Measurements from ENCODE around the gene AP3B2. TPM values are rescaled to one million over a fixed set of nuclear protein-coding genes. Genes with fewer than 3 reads are reported as not detected.
"Not testable (repeated sequence)": the region's sequence is repeated elsewhere in the genome, so short reads cannot be mapped to it uniquely, and the experiment has no call there.

AP3B2 gene
- total RNA-seq, 4 donors from 2014 or later = 1.3 to 6.2 (median 2.4) TPM

- DNase-seq (ENCODE audit: low spot score in 2 of 2) = no peak
- peak overlapping the region; percentile 46 for H3K4me3 ChIP-seq (ENCODE audit: low read depth, poor library complexity, severe bottlenecking)
- 12 to 13% methylated on average over 14 of the region's 14 CpGs for WGBS, 2 donors
- TF ChIP-seq POLR2A (IDR thresholded peaks at IDR 0.05) = no peak
- TF ChIP-seq CTCF (IDR thresholded peaks at IDR 0.05) = no peak
- intact Hi-C loops (cut with DNase I; ENCODE audit: low total_unique reads) = no loop called here
Observed at GRCh38 chr15:82710208-82710555, 507 bp upstream of the AP3B2 start.

- WGBS, 2 donors = 4 to 6% methylated on average over 9 to 10 of the region's 15 CpGs
- intact Hi-C loops (cut with DNase I; ENCODE audit: low total_unique reads) = no loop called here
- DNase-seq (ENCODE audit: low spot score in 2 of 2) = peak in 1 of 2 donors; percentile 85
- no peak overlapping the region for H3K4me3 ChIP-seq (ENCODE audit: low read depth, poor library complexity, severe bottlenecking)
- no peak for TF ChIP-seq CTCF (IDR thresholded peaks at IDR 0.05)
- TF ChIP-seq POLR2A (IDR thresholded peaks at IDR 0.05) = no peak
Observed at GRCh38 chr15:82709081-82709420, 624 bp downstream of the AP3B2 start.

GRCh38 chr15:82705856-82706255 is 3.8 kb downstream of the AP3B2 start:
- intact Hi-C loops (cut with DNase I; ENCODE audit: low total_unique reads); H3K4me3 ChIP-seq (ENCODE audit: low read depth, poor library complexity, severe bottlenecking): not testable (repeated sequence)
- WGBS, 2 donors = 91 to 95% methylated on average over 8 of the region's 8 CpGs
- DNase-seq (ENCODE audit: low spot score in 2 of 2) = peak in 1 of 2 donors; percentile 50

GRCh38 chr15:82699726-82700125 is 9.9 kb downstream of the AP3B2 start:
- intact Hi-C loops (cut with DNase I; ENCODE audit: low total_unique reads) = no loop called here
- DNase-seq (ENCODE audit: low spot score in 2 of 2) = peak in 1 of 2 donors; percentile 83
- WGBS, 2 donors = 74 to 80% methylated on average over 7 to 11 of the region's 11 CpGs
- TF ChIP-seq POLR2A (IDR thresholded peaks at IDR 0.05) = no peak
- TF ChIP-seq CTCF (IDR thresholded peaks at IDR 0.05) = no peak
- no peak overlapping the region for H3K4me3 ChIP-seq (ENCODE audit: low read depth, poor library complexity, severe bottlenecking)

GRCh38 chr15:82698711-82699345 is 10.8 kb downstream of the AP3B2 start:
- peak in 1 of 2 donors; percentile 50 for DNase-seq (ENCODE audit: low spot score in 2 of 2)
- intact Hi-C loops (cut with DNase I; ENCODE audit: low total_unique reads) = no loop called here
- WGBS, 2 donors = 81 to 84% methylated on average over 8 of the region's 8 CpGs
- H3K4me3 ChIP-seq (ENCODE audit: low read depth, poor library complexity, severe bottlenecking) = no peak overlapping the region
- TF ChIP-seq POLR2A (IDR thresholded peaks at IDR 0.05) (no peak), CTCF (IDR thresholded peaks at IDR 0.05) (no peak)

GRCh38 chr15:82697735-82698407 is 11.8 kb downstream of the AP3B2 start:
- intact Hi-C loops (cut with DNase I; ENCODE audit: low total_unique reads) = no loop called here
- no peak overlapping the region for H3K4me3 ChIP-seq (ENCODE audit: low read depth, poor library complexity, severe bottlenecking)
- DNase-seq (ENCODE audit: low spot score in 2 of 2) = peak in 1 of 2 donors; percentile 31
- 92 to 93% methylated on average over 9 of the region's 9 CpGs for WGBS, 2 donors
- TF ChIP-seq POLR2A (IDR thresholded peaks at IDR 0.05) (no peak), CTCF (IDR thresholded peaks at IDR 0.05) (no peak)
